GM21515 (cell line): ENCODE measurements around the gene CD40.
"Not testable (repeated sequence)": the region's sequence is repeated elsewhere in the genome, so short reads cannot be mapped to it uniquely, and the experiment has no call there.

Experiments used
- ATAC-seq: cut with Tn5 transposase; IDR thresholded peaks from one replicate; pipeline ENCODE4 v1.9.1; 2021; ENCODE audit not compliant: unreplicated experiment

CD40 gene

DNA sequence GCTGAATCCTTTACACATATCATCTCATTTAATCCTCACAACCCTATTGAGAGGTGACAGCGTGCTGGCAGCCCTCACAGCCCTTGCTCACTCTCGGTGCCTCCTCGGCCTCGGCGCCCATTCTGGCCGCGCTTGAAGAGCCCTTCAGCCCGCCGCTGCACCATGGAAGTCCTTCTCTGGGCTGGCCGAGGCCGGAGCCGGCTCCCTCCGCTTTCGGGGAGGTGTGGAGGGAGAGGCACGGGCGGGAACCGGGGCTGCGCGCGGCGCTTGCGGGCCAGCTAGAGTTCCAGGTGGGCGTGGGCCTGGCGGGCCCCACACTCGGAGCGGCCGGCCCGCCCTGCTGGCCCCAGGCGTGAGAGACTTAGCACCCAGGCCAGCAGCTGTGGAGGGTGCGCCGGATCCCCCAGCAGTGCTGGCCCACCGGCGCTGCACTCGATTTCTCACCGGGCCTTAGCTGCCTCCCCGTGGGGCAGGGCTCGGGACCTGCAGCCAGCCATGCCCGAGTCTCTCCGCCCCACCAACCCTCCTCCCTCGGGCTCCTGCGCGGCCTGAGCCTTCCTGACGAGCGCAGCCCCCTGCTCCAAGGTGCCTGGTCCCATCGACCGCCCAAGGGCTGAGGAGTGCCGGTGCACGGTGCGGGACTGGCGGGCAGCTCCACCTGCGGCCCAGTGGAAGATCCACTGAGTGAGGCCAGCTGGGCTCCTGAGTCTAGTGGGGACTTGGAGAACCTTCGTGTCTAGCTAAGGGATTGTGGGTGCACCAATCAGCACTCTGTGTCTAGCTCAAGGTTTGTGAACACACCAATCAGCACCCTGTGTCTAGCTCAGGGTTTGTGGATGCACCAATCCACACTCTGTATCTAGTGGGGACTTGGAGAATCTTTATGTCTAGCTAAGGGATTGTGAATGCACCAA, 26.2 kb upstream of the CD40 start:
- ATAC-seq: not testable (repeated sequence)

DNA sequence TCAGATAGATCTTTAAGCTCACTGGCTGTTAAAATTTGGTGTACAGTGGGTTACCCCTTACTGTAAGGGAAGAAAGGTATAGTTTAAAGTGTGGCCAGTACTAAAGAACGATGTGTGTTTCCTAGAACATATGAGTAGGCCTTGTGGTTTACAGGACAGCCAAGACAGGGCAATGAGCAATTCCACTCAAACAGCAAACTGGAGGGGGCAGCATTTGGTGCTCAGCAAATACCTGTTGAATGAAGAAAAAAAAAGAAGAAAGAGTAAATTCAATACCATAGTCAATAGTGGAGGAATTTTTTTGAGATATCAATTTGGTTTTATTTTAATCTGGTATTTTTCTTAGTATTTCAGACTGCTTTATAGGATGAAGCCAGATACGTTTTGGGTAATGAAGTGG, 24.6 kb upstream of the CD40 start:
- ATAC-seq: no peak

DNA sequence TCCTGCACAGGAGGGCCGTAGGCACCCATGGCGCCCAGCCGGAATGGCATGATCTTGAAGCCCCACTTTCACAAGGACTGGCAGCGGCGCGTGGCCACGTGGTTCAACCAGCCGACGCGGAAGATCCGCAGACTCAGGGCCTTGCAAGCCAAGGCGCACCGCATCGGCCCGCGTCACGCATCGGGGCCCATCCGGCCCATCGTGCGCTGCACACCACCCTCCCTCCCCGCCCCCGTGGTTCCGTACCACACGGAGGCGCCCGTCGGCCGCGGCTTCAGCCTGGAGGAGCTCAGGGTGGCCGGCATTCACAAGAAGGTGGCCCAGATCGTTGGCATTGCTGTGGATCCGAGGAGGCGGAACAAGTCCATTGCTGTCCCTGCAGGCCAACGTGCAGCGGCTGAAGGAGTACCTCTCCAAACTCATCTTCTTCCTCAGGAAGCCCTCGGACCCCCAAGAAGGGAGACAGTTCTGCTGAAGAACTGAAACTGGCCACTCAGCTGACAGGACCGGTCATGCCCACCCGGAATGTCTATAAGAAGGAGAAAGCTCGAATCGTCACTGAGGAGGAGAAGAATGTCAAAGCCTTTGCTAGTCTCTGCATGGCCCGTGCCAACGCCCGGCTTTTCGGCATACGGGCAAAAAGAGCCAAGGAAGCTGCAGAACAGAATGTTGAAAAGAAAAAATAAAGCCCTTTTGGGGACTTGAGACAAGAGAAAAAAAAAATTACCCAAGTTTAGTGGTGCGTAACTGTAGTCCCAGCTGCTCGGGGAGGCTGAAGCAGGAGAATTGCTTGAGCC, 18.4 kb upstream of the CD40 start:
- ATAC-seq: no peak

DNA sequence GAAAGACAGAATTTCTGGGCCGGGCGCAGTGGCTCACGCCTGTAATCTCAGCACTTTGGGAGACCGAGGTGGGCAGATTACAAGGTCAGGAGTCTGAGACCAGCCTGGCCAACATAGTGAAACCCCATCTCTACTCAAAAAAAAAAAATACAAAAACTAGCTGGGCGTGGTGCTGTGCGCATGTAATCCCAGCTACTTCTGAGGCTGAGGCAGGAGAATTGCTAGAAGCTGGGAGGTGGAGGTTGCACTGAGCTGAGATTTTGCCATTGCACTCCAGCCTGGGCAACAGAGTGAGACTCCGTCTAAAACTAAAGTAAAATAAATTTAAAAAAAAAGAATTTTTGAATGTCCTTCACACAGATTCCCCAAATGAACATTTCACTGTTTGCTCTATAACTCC, 17.7 kb upstream of the CD40 start:
- ATAC-seq: not testable (repeated sequence)

DNA sequence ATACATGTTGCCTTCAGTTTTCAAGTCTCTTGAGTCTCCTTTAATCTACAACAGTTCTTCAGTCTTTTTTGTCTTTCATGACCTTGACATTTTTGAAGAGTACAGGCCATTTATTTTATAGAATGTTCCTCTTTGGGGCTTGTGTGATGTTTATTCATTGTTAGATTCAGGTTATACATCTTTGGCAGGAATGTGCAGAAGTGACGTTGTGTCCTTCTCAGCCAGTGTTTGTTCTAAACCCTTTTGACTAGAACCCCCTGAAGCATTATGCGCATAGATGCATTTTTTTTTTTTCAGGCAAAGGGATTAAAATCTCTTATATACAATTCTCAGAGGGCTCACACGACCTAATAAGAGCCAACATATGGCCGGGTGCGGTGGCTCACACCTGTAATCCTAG, 17.1 kb upstream of the CD40 start:
- ATAC-seq: no peak

DNA sequence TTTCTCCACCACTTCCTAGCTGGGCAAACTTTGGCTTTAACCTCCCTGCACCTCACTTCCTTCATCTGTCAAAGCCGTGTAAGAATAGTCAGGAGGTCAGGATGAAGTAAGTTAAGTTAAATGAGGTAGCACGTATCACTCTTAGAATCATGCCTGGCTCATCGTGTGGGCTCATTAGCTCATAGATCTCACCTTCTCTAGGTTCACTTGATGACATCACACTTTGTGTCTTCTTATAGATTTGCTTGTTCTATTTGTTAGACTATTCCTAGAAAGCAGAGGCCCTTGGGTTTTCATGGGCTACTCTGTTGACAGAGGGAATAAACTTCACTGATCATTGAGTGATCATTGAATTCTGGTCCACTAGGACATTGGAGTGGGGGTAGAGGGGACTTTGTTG, 16.2 kb upstream of the CD40 start:
- ATAC-seq: no peak

DNA sequence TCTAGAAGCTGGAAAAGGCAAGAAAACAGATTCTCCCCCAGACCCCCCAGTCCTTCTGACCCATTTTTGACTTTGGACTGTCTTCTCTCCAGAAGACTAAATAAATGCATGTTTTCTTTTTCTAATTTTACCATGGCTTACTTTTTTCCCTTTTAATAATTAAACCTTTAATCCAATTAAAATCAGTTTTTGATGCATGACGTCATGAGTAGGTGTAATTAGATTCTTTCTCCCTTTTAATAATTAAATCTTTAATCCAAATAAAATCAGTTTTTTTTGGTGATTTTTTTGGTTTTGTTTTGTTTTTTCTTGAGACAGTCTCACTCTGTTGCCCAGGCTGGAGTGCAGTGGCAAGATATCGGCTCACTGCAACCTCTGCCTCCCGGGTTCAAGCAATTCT, 15.2 kb upstream of the CD40 start:
- ATAC-seq: no peak

DNA sequence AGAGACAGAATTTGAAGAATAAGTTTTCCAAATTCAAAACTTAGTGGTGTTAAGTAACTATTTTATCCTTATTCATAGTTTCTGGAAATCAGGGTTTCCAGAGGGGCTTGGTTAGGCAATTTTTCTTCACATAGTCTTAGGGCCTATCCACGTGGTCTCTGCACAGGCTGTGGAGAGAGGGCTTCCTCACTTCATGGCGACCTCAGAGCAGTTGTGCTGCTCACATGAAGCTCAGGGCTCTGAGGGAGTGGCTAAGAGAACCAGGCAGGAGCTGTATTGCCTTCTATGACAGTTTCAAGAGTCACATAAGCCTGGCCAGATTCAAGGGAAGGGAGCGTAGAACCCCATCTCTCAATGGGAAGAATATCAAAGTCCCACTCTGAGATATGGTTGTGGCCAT, 13.9 kb upstream of the CD40 start:
- no peak for ATAC-seq

DNA sequence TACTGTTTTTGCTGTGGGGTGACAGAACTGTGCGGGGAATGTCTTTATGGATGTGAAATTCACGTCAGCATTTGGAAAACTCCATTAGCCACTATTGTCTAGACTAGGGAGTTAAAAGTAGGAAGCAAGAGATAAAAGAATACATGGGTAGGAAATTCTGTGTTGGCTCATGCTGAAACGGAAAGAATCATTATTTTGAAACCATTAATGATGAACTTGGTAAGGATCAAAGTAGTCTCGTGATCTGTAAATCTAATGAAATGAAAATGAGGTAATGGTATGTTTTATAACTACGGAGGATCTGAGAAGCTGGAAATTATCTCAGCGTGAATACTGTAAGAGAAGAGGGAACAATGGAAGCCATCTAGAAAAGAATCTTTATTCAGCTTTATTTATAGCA, 11.1 kb upstream of the CD40 start:
- ATAC-seq: no peak

DNA sequence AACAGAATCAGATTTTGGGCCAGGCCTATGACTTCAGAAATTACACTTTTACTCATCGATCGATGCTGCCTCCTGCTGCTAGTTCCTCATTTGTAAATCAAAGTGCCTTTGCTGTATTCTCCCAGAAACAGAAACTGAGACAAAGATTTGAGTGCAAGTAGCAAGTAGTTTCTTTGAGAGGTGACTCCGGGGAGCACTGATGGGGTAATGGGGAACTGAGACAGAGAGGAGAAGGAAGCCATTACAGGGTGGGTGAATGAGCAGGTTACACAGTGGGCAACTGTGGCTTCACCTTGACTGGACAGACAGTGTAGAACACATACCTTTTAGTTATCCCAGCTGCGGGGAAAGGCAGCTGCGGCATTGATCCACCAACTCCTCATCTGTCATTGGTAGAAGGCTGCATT, 9.7 kb upstream of the CD40 start:
- peak; percentile 79 for ATAC-seq

DNA sequence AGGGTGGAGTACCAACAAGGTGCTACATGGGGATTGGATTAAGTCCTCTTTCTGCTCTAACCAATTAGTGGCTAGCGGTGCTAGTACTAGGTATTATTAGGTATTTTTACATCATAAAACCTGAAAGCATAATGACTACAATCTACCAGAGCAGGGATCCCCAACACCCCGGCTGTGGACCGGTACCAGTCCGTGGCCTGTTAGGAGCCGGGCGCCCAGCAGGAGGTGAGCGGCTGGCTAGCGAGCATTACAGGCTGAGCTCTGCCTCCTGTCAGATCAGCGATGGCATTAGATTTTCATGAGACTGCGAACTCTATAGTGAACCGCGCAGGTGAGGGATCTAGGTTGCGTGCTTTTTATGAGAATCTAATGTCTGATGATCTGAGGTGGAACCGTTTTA, 9.1 kb upstream of the CD40 start:
- ATAC-seq: no peak

DNA sequence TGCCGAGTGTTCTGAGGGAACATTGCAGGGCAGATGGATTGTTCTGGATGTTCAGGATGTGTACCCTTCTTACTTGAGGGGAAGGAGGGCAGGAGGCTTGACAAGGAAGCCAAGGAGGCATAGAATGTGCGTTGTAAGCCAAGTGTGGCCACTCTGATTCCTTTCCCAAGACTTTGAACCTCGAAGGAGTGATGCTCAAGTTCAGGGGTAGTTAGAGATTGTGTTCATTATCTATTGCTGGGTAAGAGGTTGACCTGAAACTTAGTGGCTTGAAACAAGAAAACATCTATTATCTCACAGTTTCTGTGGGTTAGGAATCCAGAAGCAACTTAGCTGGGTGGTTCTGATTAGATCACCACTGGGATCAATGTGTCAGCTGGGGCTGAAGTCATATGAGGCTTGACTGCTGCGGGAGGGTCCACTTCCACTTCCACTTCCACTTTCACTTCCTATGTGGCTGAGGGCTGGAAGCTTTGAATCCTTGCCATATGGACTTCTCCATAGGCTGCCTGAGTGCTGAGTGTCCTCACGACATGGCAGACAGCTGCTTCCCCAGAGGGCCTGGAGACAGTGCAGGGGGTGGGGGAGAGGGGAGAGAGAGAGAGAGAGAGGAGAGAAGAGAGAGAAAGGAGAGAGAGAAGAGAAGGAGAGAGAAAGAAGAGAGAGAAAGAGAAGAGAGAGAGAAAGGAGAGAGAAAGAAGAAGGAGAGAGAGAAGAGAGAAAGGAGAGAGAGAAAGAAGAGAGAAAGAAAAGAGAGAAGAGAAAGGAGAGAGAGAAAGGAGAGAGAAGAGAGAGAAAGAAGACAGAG, 6.9 kb upstream of the CD40 start:
- ATAC-seq: peak; percentile 44

DNA sequence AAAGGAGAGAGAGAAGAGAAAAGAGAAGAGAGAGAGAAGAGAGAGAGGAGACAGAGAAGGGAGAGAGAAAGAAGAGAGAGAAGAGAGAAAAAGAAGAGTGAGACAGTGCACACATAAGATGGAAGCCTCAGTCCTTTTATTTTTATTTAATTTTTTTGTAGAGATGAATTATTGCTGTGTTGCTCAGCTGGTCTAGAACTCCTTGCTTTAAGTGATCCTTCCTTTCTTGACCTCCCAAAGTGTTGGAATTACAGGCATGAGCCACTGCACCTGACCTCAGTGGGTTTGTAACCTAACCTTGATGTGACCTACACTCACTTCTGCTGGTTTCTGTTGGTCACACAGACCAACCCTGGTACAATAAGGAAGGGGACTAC, 6.3 kb upstream of the CD40 start:
- no peak for ATAC-seq

DNA sequence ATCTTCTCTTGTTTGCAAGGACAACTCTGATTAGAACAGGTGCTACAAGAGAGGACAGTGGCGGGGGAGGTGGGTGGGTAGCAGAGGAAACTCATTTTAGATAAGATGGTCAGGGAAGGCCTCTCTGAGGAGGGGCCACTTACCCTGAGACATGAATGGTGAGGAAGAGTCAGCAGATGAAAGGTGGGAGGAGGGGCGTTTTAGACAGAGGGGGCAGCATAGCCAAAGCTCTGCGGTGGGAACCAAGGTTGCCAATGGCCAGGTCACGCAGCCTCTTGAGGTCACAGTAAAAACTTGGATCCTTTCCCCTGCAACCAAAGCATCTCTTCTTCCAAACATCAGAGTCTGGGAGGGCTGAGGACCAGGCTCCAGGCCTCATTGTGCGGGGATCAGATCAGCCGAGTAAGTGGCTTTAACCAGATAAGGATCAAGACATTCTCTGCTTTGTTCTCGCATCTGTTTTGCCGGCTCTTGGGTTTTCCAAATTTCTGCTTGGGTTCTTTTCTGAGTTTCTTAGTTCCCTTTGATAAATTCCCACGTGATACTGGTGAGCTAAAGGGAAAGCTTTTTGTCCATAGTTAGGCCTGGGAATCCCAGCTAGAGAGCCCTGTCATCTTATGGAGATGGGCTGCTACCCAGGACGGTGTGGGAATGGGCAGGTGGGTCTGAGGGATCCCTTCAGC, 5.5 kb upstream of the CD40 start:
- ATAC-seq: no peak

DNA sequence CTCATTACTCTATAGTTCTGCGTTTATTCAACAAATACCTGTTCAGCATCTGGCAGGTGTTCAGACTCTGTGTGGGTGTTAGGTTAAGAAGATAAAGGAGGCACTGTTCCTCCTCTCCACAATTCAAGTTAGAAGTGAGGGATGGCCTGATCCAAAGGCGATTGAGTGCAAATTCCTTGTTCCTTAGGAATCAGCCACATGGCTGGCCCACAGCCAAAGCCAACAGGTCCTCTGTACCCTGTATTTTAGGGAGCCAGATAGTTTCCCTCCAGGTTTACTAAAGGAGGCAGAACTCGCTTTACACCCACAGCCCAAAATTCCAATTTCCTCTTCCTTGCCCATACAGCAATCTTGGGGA, 5.0 kb upstream of the CD40 start:
- no peak for ATAC-seq

DNA sequence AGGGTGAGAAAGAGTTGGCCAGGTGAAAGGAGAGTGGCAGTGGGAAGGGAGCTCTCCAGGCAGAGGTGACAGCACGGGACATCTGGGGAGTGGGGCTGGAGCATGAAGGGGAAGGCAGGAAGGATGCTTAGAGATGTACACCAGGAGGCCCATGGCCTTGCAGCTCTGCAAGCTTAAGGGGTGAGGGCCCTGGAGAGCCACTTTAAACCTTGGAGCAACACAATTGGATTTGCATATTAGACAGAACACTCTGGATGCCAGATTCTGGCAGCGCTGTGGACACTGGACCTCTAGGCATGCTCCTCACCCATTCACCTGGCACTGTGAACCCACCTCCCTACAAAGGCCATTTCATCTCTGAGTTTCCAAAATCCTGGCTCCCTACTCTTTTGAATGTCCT, 3.7 kb upstream of the CD40 start:
- no peak for ATAC-seq

DNA sequence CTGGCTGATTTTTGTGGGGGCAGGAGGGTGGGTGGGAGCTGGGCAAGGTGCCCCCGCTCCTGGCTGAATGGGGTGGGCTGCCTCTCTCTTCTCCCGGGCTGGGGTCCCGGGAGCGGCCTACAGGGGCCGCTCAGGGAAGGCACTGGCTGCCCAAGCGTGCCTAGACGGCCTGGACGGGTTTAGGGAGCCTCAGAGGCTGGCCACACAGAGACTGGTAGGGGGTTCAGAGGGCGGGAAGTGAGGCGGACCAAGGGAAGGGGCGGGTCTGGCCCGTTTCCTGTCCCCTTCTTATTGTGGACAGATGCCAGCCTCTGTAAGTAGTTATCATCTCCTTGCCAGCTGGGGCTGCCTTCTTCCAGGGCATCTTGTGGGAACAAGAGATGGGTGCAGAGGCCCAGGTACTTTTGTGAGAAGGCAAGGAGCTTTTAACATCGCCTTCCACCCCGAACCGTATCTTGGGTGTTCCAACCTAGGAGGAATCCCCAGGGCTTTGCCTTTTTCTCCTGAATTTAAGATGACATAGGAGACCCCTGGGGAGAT, 437 bp downstream of the CD40 start:
- ATAC-seq: peak; percentile 37

DNA sequence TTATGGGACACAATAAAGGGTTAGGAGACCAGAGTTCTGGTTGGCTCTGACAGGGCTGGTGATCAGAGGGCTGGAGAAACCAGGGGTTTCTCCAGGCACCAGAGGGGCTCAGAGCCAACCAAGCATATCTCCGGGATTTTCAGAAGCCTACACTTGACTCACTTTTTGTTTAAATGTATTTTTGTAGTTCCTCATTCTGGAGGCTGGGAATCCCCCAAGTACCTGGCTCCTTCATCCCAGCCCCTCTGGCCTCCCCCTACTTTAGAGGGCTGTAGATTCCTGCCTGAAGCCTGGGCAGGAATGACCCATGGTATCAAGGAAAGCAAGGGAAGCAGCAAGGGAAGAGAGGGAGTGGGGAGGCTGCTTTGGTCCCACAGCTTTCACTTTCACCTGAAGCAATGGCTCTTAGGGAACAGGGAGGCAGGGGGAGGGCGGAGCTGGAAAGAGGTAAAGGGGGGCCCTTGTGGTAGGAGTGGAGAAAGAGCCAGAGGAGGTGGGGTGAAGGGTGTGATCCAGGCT, 973 bp downstream of the CD40 start:
- peak; percentile 39 for ATAC-seq

DNA sequence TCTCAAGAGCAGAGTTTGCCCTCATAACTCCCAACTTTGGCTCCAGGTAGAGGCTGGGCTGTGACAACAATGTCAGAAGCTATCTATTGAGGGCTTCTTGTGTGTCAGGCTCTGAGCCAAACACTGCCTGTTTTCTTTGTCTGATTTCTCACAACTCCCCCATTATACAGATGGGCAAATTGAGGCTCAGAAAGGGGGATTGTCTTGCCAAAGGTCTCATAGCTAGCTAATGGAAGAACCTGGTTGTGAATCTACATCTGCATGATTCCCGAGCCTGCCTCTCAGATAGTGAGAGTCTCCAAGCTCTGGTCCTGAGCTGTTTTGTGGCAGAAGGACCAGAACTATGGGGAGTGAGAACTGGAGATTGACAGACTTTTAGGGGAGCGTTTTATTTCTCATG, 1.4 kb downstream of the CD40 start:
- ATAC-seq: no peak

DNA sequence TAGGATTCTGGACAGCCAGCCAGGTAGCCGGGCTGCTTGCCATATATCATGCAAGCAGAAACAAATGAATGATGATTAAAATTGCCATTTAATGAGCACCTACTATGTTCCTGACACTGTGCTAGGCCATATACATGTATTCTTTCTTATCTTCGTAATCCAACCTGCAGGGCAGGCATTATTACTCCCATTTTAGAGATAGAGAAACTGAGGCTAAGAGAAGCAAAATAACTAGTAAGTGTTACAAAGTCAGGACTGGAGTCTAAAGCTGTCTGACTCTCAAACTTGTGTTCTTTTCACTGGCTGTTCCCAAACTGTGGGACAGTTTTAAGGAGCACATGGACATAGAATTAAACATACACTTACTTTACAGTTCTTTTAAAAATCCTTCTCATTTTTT, 2.0 kb downstream of the CD40 start:
- no peak for ATAC-seq
